Progenitor cell of endocrine pancreas (in vitro differentiated cells): ENCODE measurements around the gene HAGH. TPM values are rescaled to one million over a fixed set of nuclear protein-coding genes. Genes with fewer than 3 reads are reported as not detected.

Experiments
- DNase-seq: peaks from one replicate; pipeline ENCODE4 v3.0.0; 2021; ENCODE audit warnings: low spot score; ENCODE audit not compliant: unreplicated experiment
- H3K27ac Mint-ChIP-seq: 2 replicates; pipeline ENCODE4 v1.8.0; 2021; ENCODE audit warnings: mild to moderate bottlenecking, moderate library complexity, mixed read lengths
- H3K27me3 Mint-ChIP-seq: 2 replicates; pipeline ENCODE4 v1.8.0; 2021; ENCODE audit warnings: mixed read lengths
- H3K36me3 Mint-ChIP-seq: 2 replicates; pipeline ENCODE4 v1.8.0; 2022; ENCODE audit warnings: mixed read lengths; ENCODE audit not compliant: insufficient read depth
- H3K4me1 Mint-ChIP-seq: 2 replicates; pipeline ENCODE4 v1.8.0; 2021; ENCODE audit warnings: low read depth, mixed read lengths
- H3K4me3 Mint-ChIP-seq: 2 replicates; pipeline ENCODE4 v1.8.0; 2021; ENCODE audit warnings: low read depth, mild to moderate bottlenecking, moderate library complexity, mixed read lengths
- H3K9me3 Mint-ChIP-seq: 2 replicates; pipeline ENCODE4 v1.8.0; 2021; ENCODE audit warnings: low read depth, mixed read lengths
- CTCF ChIP-seq: fragments of 200-600 bp; sonication (generic); IDR thresholded peaks from one replicate; pipeline ENCODE4 v1.5.0; 2021; ENCODE audit warnings: antibody characterized with exemption, mild to moderate bottlenecking; ENCODE audit not compliant: unreplicated experiment
- total RNA-seq: library from RNA; stranded (reverse); gene quantifications from 2 replicates; pipeline ENCODE4 v1.2.1, GENCODE V29; 2021

The HAGH gene
- total RNA-seq, 1 donor from 2014 or later, result 43.6 TPM

GRCh38 chr16:1779741-1780676 is 46.6 kb downstream of the HAGH start:
- no peak for TF ChIP-seq CTCF
- Mint-ChIP-seq H3K27ac (no peak overlapping the region), H3K9me3 (no peaks in the 10 kb centered on the region), H3K36me3 (peaks cover 1% of the 10 kb centered on the region), H3K4me1 (peaks cover 14% of the 10 kb centered on the region), H3K4me3 (peak overlapping the region; percentile 37), H3K27me3 (no peaks in the 10 kb centered on the region)
- no peak for DNase-seq

GRCh38 chr16:1779234-1779701 is 47.4 kb downstream of the HAGH start:
- peaks cover 1% of the 10 kb centered on the region for H3K36me3 Mint-ChIP-seq

GRCh38 chr16:1778200-1779179 is 48.1 kb downstream of the HAGH start:
- H3K36me3 Mint-ChIP-seq, result peaks cover 1% of the 10 kb centered on the region
- H3K9me3 Mint-ChIP-seq, result no peaks in the 10 kb centered on the region
- no peak for TF ChIP-seq CTCF
- DNase-seq, result no peak
- peaks cover 11% of the 10 kb centered on the region for H3K4me1 Mint-ChIP-seq
- no peak overlapping the region for H3K4me3 Mint-ChIP-seq
- H3K27ac Mint-ChIP-seq, result no peak overlapping the region
- H3K27me3 Mint-ChIP-seq, result no peaks in the 10 kb centered on the region

More at GRCh38 chr16:1779234-1779701, 47.4 kb downstream of the HAGH start:
- Mint-ChIP-seq H3K4me1 (peaks cover 14% of the 10 kb centered on the region), H3K4me3 (no peak overlapping the region), H3K27ac (no peak overlapping the region), H3K27me3 (no peaks in the 10 kb centered on the region), H3K9me3 (no peaks in the 10 kb centered on the region)
- DNase-seq, result no peak
- TF ChIP-seq CTCF, result no peak

GRCh38 chr16:1777375-1778199 is 49.0 kb downstream of the HAGH start:
- peaks cover 1% of the 10 kb centered on the region for H3K36me3 Mint-ChIP-seq
- H3K4me3 Mint-ChIP-seq, result no peak overlapping the region
- H3K4me1 Mint-ChIP-seq, result peaks cover 8% of the 10 kb centered on the region
- no peak for DNase-seq
- H3K27ac Mint-ChIP-seq, result no peak overlapping the region
- TF ChIP-seq CTCF, result no peak
- H3K27me3 Mint-ChIP-seq, result no peaks in the 10 kb centered on the region
- H3K9me3 Mint-ChIP-seq, result no peaks in the 10 kb centered on the region
